Measurements from ENCODE around the gene NLN.

Gene NLN

DNA sequence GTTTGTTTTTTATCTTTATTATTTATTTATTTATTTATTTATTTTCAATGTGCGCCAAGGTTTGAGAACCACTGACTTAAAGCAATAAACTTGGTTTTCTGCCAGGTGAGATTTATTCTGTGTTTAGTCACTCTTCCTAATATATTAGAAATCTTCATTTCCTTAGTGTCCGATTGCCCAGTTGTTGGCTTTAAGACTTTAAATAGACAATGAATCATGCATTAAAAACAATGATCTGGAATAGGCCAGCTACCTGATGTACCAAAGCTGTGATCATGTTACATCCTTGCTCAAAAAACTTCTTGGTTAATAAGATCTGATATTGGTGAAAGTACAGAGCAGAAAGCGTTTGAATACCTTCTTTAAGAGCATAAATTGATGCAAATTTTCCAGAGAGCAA lies 152.2 kb downstream of the NLN start:
- no peaks in the 10 kb centered on the region for H3K9me3 ChIP-seq (ENCODE audit: insufficient read depth, low read depth, low read length)
- no peaks in the 10 kb centered on the region for H3K79me2 ChIP-seq (ENCODE audit: insufficient read depth, low read length)
- H3K27me3 ChIP-seq (ENCODE audit: insufficient read depth, low read length, poor library complexity, severe bottlenecking): no peaks in the 10 kb centered on the region
- H4K20me1 ChIP-seq (ENCODE audit: insufficient read depth, low read length, poor library complexity, severe bottlenecking): no peaks in the 10 kb centered on the region
- no peaks in the 10 kb centered on the region for H3K9me2 ChIP-seq (replicated peaks; ENCODE audit: low read depth, low read length)
- H3K4me2 ChIP-seq (ENCODE audit: low read depth, low read length, poor library complexity, severe bottlenecking): no peak overlapping the region
- H3K9ac ChIP-seq (ENCODE audit: low read depth, low read length, poor library complexity, severe bottlenecking): no peak overlapping the region
- no peaks in the 10 kb centered on the region for H3F3A ChIP-seq (ENCODE audit: low read depth)
- H3K4me1 ChIP-seq (ENCODE audit: insufficient read depth, low read length, poor library complexity, severe bottlenecking): no peaks in the 10 kb centered on the region
- no peak for TF ChIP-seq EZH2phosphoT487 (IDR thresholded peaks at IDR 0.05; ENCODE audit: borderline replicate concordance)
- no peak overlapping the region for H3K4me3 ChIP-seq (ENCODE audit: low read length, poor library complexity, severe bottlenecking)
- H3K36me3 ChIP-seq (ENCODE audit: insufficient read depth, low read length): no peaks in the 10 kb centered on the region
- H2AFZ ChIP-seq (ENCODE audit: low read length): no peak overlapping the region

DNA sequence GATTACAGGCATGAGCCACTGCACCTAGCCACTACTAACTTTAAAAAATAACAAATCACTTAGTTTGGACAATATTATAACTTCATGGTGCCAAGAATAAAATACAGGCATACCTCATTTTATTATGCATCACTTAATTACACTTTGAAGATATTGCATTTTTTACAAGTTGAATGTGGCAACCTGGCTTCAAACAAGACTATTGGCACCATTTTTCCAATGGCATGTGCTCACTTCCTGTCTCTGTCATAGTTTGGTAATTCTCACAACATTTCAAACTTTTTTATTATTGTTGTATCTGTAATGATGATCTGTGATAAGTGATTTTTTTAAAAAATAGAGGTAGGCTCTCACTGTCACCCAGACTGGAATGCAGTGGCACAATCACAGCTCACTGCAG lies 154.5 kb downstream of the NLN start:
- TF ChIP-seq, protein P1, sequence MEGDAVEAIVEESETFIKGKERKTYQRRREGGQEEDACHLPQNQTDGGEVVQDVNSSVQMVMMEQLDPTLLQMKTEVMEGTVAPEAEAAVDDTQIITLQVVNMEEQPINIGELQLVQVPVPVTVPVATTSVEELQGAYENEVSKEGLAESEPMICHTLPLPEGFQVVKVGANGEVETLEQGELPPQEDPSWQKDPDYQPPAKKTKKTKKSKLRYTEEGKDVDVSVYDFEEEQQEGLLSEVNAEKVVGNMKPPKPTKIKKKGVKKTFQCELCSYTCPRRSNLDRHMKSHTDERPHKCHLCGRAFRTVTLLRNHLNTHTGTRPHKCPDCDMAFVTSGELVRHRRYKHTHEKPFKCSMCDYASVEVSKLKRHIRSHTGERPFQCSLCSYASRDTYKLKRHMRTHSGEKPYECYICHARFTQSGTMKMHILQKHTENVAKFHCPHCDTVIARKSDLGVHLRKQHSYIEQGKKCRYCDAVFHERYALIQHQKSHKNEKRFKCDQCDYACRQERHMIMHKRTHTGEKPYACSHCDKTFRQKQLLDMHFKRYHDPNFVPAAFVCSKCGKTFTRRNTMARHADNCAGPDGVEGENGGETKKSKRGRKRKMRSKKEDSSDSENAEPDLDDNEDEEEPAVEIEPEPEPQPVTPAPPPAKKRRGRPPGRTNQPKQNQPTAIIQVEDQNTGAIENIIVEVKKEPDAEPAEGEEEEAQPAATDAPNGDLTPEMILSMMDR (conservative IDR thresholded peaks at IDR 0.05; ENCODE audit: low read length): no peak
- no peak for TF ChIP-seq EZH2phosphoT487 (IDR thresholded peaks at IDR 0.05; ENCODE audit: borderline replicate concordance)
- H3K36me3 ChIP-seq (ENCODE audit: insufficient read depth, low read length): no peaks in the 10 kb centered on the region
- no peaks in the 10 kb centered on the region for H3K4me1 ChIP-seq (ENCODE audit: insufficient read depth, low read length, poor library complexity, severe bottlenecking)
- H3K4me2 ChIP-seq (ENCODE audit: low read depth, low read length, poor library complexity, severe bottlenecking): no peak overlapping the region
- no peaks in the 10 kb centered on the region for H3K9me2 ChIP-seq (replicated peaks; ENCODE audit: low read depth, low read length)
- H3F3A ChIP-seq (ENCODE audit: low read depth): no peaks in the 10 kb centered on the region
- H3K79me2 ChIP-seq (ENCODE audit: insufficient read depth, low read length): no peaks in the 10 kb centered on the region
- no peak overlapping the region for H3K9ac ChIP-seq (ENCODE audit: low read depth, low read length, poor library complexity, severe bottlenecking)
- no peaks in the 10 kb centered on the region for H3K27me3 ChIP-seq (ENCODE audit: insufficient read depth, low read length, poor library complexity, severe bottlenecking)
- H3K4me3 ChIP-seq (ENCODE audit: low read length, poor library complexity, severe bottlenecking): no peak overlapping the region
- no peaks in the 10 kb centered on the region for H4K20me1 ChIP-seq (ENCODE audit: insufficient read depth, low read length, poor library complexity, severe bottlenecking)
- no peaks in the 10 kb centered on the region for H3K9me3 ChIP-seq (ENCODE audit: insufficient read depth, low read depth, low read length)
- H2AFZ ChIP-seq (ENCODE audit: low read length): no peak overlapping the region

DNA sequence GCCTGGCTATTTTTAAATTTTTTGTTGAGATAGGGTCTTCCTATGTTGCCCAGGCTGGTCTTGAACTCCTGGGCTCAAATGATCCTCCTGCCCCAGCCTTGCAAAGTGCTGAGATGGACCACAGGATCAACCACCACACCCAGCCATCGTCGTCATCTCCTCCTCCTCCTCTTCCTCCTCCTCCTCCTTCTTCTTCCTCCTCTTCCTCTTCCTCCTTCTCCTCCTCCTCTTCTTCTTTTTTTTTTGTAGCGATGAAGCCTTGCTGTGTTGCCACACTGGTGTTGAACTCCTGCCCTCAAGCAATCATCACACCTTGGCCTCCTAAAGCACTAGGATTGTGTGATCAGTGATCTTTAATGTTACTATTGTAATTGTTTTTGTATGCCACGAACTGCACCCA lies 155.0 kb downstream of the NLN start:
- H3K4me2 ChIP-seq (ENCODE audit: low read depth, low read length, poor library complexity, severe bottlenecking): no peak overlapping the region
- no peaks in the 10 kb centered on the region for H3K79me2 ChIP-seq (ENCODE audit: insufficient read depth, low read length)
- no peaks in the 10 kb centered on the region for H3F3A ChIP-seq (ENCODE audit: low read depth)
- TF ChIP-seq, protein P1 (conservative IDR thresholded peaks at IDR 0.05; ENCODE audit: low read length): no peak
- no peak for TF ChIP-seq EZH2phosphoT487 (IDR thresholded peaks at IDR 0.05; ENCODE audit: borderline replicate concordance)
- H3K9ac ChIP-seq (ENCODE audit: low read depth, low read length, poor library complexity, severe bottlenecking): no peak overlapping the region
- H3K4me3 ChIP-seq (ENCODE audit: low read length, poor library complexity, severe bottlenecking): no peak overlapping the region
- H3K27me3 ChIP-seq (ENCODE audit: insufficient read depth, low read length, poor library complexity, severe bottlenecking): no peaks in the 10 kb centered on the region
- no peaks in the 10 kb centered on the region for H3K9me2 ChIP-seq (replicated peaks; ENCODE audit: low read depth, low read length)
- no peaks in the 10 kb centered on the region for H3K36me3 ChIP-seq (ENCODE audit: insufficient read depth, low read length)
- no peaks in the 10 kb centered on the region for H4K20me1 ChIP-seq (ENCODE audit: insufficient read depth, low read length, poor library complexity, severe bottlenecking)
- H3K4me1 ChIP-seq (ENCODE audit: insufficient read depth, low read length, poor library complexity, severe bottlenecking): no peaks in the 10 kb centered on the region
- no peak overlapping the region for H2AFZ ChIP-seq (ENCODE audit: low read length)
- H3K9me3 ChIP-seq (ENCODE audit: insufficient read depth, low read depth, low read length): no peaks in the 10 kb centered on the region
